ENCODE data around the gene RREB1.

Gene RREB1

GRCh38 chr6:7196019-7196402 lies 88.2 kb downstream of the RREB1 start:
- no peak for DNase-seq

DNA sequence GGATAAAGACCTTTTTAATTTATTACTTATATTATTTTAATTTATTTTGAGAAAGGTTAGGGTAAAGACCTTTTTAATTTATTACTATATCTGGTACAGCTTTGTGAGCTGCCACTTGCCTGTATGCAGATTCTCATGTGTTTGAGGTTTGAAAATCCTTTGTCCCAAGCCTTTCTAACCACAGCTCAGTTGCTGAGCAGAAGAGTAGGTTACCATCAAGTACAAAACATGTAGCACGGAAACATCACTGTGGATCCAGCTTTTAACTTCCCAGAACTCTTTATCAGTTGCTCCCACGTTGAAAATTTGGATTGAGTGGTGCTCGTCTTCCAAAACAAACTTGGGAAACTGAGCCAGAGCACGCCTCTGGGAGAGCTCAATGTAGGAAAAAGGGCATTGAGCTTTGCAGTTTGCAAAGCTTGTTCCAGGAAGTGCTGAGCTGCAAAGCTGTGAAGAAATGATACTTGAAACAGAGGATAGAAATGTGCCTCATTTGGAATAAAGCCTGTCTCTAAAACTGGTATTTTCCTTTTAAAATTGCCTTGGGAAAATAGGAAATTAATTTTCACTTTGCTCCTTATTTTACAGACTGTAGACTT lies 89.0 kb downstream of the RREB1 start:
- DNase-seq, result no peak

GRCh38 chr6:7197747-7198146 lies 90.0 kb downstream of the RREB1 start:
- DNase-seq, result no peak

DNA sequence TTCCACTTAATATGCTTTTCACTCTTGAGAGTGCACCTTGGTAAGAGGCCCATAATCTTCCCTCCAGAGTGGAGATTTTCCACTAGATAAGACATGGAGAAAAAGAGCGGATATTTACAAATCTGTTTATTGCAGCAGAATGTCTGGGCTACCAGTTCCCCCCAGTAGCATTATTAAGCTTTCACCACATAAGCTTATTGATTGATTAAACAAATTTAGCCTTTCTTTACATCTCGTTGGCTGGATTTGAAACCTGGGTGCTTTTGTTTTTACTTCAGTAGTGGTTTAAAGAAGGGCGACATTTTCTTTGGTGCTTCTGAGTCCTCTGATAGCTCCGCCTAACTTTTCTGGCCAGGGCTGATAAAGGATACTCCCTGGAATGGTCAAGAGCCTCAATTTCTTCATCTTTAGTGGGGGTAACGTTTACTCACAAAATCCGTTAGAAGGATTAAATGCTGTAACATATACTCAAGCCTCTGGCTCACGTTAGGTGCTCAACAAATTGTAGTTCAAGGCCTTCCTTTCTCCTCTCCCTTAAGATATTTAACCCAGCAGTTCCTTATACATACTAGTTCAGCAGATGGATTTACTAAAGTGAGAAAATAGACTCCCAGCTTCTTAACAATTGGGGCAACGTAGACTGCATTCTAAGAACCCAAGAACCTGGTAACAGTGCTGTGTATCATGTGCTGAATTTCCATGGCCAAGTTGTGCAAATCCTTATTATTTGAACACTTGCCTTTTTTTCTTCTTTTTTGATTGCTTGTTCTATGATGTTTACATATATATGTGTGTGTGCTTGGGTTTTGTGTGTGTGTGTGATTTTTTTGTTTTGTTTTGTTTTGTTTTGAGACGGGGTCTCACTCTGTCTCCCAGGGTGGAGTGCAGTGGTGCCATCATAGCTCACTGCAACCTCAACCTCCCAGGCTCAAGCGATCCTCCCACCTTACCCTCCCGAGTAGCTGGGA lies 91.4 kb downstream of the RREB1 start:
- DNase-seq, result no peak

DNA sequence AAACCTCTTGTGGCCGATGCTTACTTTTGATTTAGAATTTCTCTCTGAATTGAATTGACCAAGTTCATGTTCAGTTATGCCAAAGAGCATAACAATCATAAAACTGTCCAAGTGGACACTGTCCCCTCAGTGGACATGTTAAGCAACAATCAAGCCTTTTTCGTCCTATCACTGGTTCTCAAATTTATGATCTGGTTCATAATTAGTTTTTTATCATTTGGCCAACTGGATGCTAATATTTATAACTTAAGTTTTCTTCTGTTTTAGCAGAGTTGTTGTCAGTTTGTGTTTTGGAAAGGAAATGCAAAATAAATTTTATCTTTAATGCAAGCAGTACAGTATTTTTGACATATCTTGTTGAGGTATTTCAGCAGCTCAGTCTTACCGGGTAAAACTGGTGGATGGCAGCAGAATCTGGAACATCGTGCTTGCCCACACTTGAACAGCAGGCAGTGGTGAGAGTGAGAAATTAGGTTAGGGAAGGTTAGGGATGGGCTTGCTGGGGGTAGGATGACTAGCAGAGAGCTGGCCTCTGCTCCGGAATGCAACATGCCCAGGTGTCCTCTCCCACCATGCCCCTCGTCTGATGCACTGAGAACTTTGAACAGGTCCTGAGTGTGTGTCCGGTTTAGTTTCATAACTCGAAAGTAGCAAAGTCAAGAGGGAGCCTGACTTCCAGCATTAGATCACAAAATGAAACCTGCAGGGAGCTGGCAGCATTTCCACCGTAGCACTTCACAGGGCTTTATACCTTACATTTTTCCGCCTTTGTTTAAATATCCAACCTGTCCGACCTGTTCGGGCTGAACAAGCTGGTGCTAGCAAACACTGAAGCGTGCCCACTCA lies 93.1 kb downstream of the RREB1 start:
- DNase-seq, result no peak

DNA sequence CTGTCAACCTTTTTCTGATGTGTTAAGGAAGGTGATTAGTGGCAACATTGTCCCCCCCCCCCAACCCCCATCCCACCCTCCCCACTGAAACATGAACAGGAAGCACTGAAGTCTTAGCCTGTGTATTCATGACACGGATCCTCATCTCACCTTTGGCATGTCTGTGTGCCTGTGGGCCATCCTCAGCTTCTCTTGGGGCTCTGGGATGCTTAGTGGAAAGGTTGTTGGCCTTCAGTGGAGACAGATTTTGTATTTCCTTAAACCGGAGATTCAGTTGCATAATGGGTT lies 93.6 kb downstream of the RREB1 start:
- no peak for DNase-seq

- DNase-seq, result no peak
Measured at GRCh38 chr6:7201732-7202541, 94.2 kb downstream of the RREB1 start.

DNA sequence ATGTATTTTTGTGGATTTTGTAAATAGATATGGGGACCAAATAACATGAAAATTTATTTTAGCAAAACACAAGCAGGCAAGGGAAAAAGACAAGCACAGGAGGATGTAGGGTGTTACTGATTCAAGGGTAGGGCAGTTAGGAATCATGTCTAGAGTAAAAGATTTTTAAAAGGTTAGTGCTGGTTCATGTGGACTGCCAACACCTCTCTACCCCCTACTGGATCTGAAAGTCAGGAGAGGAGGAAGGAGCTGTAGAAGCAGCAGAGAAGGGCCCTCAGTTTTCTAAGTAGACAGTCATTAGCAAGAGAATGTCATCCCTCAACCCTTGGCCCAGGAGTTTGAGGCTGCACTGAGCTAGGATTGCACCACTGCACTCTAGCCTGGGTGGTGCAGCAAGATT lies 95.2 kb downstream of the RREB1 start:
- DNase-seq, result no peak

GRCh38 chr6:7203939-7204338 lies 96.2 kb downstream of the RREB1 start:
- DNase-seq, result no peak

DNA sequence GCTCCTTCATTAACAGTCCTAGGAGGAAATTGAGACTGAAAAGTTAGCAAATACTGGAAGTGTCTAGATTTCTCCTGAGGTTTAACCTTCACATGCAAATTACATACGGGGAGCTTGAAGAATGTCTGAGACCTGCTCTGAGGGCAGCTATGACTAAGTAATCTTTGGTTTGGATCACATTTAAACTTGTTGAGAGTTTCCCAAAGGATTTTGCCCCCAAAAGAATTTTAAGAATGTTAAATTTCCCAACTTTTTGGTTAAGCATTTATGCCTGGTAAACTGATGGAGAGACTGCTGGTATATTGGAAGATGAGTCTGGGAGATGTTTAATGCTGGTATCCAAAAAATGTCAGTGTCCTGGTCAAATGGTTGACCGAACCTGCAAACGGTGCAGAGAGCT lies 97.0 kb downstream of the RREB1 start:
- DNase-seq, result no peak

DNA sequence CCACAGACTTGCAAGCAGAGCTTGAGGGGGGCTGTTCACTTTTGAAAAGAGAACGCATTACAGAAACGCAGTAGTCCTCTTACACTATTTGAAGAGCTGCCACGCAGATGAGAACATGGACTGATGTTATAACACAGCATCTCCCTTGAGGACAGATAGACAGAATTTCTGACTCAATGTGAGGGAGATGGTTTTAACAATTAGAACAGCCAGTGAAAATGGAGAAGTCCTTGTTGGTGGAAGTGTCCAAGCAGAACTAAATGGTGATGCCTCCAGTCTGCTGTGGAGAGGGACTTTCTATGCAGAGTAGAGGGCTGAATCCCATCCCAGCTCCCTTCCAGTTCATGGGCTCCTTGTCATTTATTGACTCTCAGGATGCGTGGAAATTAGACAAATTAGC lies 100.0 kb downstream of the RREB1 start:
- DNase-seq, result no peak

DNA sequence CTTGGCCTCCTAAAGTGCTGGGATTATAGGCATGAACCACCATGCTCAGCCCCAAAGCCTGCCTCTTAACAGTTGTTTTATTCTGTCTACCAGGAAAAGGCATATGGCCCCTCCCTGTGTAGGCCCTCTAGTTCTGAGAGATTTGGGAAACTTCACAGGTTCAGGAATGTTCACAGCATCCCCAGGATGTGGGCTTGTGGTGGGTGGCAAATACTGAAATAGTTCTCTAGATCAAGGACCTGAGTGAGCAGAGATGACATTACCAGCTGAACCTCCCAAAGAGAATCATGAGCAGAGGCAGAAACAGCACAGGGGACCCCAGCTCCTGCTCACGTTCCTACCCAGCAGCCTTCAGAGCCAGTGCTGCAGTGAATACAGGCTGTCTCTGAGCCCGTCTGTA lies 105.7 kb downstream of the RREB1 start:
- DNase-seq, result no peak

- DNase-seq, result no peak
Measured at GRCh38 chr6:7214468-7214867, 106.7 kb downstream of the RREB1 start.

DNA sequence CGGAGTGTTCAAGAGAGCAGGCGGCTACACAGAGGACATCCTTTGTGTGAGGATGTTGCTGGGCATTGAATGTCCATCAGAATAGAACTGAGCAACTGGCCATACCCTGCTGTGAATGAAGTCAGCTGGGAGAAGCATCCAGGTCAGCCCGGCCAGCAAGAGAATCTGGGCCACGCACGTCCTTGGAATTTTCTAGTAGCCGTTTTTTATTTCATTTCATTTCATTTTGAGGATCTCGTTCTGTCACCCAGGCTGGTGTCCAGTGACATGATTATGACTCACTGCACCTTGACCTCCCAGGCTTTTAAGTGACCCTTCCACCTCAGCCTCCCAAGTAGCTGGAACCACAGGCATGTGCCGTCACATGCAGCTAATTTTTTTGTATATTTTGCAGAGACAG lies 107.4 kb downstream of the RREB1 start:
- no peak for DNase-seq

DNA sequence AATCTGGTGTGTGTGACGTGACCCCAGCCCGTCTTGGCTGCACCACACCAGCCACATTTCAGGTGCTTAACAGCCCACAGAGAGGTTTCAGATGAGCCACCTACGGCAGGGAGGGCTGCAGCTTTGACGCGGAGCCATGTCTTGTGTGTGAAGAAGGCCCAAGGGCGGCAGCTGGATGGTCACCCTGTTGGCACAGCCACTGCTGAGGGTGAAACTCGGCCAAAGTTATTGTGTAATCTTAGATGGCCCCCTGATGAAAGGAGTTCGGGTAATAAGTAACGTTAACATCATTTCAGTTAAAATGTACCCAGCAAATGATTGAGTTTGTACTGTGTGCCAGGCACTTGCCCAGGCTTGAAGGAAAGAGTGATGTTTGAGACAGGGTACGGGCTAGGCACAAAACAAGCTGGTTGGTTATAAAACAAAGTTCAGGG lies 108.1 kb downstream of the RREB1 start:
- DNase-seq, result no peak

GRCh38 chr6:7216941-7217621 lies 109.3 kb downstream of the RREB1 start:
- no peak for DNase-seq

DNA sequence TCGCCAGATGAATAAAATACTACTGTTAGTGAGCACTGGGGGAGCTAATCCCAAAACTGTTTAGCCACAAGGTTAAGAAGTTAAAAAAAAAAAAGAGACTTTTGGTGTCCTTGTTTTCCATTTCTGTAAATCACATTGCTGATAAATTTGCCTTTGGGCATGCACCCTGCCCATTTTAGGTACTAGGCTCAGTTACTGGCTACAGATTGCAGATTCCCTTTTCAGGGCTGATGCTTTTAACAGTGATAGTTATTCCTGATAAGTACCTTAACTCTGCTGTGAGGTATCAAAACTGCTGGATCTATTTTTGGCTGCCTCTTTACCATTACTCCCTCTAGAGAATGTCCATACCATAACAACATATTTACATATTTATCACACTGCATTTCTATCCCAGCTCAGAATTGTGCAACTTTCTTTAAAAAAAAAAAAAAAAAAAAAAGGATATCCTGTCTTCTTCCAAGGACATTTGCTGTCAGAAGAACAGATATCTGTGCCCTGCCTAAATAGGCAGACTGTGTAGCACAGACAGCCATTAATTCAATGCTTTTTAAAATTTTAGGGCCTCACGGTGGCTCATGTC lies 110.7 kb downstream of the RREB1 start:
- DNase-seq, result no peak

DNA sequence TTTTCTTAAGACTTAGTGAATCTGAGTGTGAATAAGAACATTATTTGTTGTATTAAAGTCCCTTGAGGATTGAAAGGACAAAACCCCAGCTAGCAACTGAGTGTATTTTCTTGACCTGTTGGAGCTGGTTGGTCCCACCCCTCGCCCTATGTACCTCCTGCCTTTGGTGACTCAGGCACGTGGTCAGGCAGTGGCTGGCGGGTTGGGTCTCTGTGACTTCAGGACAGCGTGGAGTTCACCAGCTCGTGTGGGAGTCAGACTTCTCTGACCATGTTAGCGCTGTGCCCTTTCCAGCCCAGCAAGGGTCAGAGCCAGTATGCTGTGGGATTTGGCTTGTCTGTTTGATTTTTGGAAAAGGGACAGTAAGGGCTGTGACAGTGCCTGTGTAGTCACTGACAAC lies 111.5 kb downstream of the RREB1 start:
- no peak for DNase-seq

GRCh38 chr6:7222197-7222596 lies 114.4 kb downstream of the RREB1 start:
- DNase-seq, result no peak

DNA sequence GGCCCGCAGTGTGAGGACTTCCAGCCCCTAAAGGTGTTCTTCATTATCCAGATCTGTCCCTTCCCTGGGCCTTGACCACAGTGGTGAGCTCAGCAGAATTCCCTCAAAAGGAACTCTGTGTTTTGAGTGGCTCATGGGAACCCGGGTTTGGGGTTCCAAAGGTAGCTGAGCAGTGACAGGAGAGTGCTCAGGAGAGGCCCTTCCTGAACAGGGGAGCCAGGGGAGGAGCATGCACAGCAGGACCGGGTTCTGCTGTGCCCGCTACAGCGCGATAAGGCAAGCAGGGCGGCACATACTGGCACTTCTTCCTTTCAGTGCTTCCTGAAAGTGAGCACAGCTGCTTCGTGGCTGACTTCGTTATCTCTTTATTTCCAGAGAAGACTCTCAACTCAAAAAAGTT lies 117.0 kb downstream of the RREB1 start:
- no peak for DNase-seq

DNA sequence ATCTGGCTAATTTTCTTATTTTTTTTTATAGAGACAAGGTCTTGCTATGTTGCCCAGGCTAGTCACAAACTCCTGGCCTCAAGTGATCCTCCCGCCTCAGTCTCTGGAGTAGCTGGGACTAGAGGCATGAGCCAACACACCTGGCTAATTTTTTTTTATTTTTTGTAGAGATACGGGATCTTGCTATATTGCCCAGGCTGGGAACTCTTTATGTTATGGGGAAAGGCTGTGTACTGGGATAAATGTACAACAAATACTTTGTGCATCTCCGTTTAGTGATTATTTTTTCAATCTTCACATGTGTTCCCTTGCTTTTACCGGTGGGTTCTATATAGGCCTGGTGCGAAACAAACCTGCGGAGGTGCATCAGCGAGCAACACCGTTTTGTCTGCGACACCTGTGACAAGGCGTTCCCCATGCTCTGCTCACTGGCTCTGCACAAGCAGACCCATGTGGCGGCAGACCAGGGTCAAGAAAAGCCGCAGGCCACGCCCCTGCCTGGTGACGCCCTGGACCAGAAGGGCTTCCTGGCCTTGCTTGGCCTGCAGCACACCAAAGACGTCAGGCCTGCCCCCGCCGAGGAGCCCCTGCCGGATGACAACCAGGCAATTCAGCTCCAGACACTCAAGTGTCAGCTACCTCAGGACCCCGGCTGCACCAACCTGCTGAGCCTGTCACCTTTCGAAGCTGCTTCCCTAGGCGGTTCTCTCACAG lies 121.1 kb downstream of the RREB1 start:
- no peak for DNase-seq

Data from GOT3 (cell line).